HG03045 (cell line): ENCODE data around the gene CPT1A.

Source experiments
- ATAC-seq: cut with Tn5 transposase; IDR thresholded peaks from one replicate; pipeline ENCODE4 v1.9.1; 2021; ENCODE audit warnings: mild to moderate bottlenecking, moderate library complexity; ENCODE audit not compliant: unreplicated experiment

The CPT1A gene

GRCh38 chr11:68715456-68716122 is 126.1 kb downstream of the CPT1A start:
- ATAC-seq = no peak

GRCh38 chr11:68714060-68714856 is 127.5 kb downstream of the CPT1A start:
- ATAC-seq = no peak

- ATAC-seq = no peak
Observed at GRCh38 chr11:68711114-68711513, 130.6 kb downstream of the CPT1A start.

GRCh38 chr11:68710409-68710808 is 131.3 kb downstream of the CPT1A start:
- no peak for ATAC-seq

GRCh38 chr11:68709062-68709461 is 132.7 kb downstream of the CPT1A start:
- no peak for ATAC-seq

- no peak for ATAC-seq
Observed at GRCh38 chr11:68707527-68707926, 134.2 kb downstream of the CPT1A start.

- no peak for ATAC-seq
Observed at GRCh38 chr11:68704887-68705286, 136.8 kb downstream of the CPT1A start.
